K562 (cell line): ENCODE data around the gene PXN.

Source experiments
- CHD4 ChIP-seq: fragments of 200-600 bp; sonication (generic); IDR thresholded peaks from 3 replicates; pipeline ENCODE4 v1.6.1; 2012; ENCODE audit warnings: low read depth, mild to moderate bottlenecking, mixed read lengths, low read length, inconsistent platforms; ENCODE audit not compliant: insufficient read depth, insufficient replicate concordance, poor library complexity, severe bottlenecking
- HNRNPH1 ChIP-seq: fragments of 200-400 bp; formaldehyde crosslinking; optimal IDR thresholded peaks from 2 replicates; pipeline ENCODE3; 2017; ENCODE audit warnings: low read depth, mild to moderate bottlenecking, low read length, moderate library complexity
- POLR2A ChIP-seq: fragments of 450-650 bp; conservative IDR thresholded peaks from 2 replicates; pipeline ENCODE4 v1.6.1; 2016
- TBL1XR1 ChIP-seq, 2 experiments: IDR thresholded peaks; 2 replicates each; pipeline ENCODE4 v1.6.1; 2012; ENCODE audit warnings: improper control_type of control experiment in 2 of 2, low read length in 2 of 2, mild to moderate bottlenecking in 1 of 2

GRCh38 chr12:120287491-120287890 lies 22.0 kb upstream of the PXN start:
- TF ChIP-seq TBL1XR1 (IDR thresholded peaks at IDR 0.05; ENCODE audit: low read length in 2 of 2): no peak
- TF ChIP-seq POLR2A: no peak
- TF ChIP-seq CHD4: no peak
- TF ChIP-seq HNRNPH1: no peak
